ENCODE data around the gene IRGQ.
"Not testable (repeated sequence)": the region's sequence is repeated elsewhere in the genome, so short reads cannot be mapped to it uniquely, and the experiment has no call there.

IRGQ gene, protein sequence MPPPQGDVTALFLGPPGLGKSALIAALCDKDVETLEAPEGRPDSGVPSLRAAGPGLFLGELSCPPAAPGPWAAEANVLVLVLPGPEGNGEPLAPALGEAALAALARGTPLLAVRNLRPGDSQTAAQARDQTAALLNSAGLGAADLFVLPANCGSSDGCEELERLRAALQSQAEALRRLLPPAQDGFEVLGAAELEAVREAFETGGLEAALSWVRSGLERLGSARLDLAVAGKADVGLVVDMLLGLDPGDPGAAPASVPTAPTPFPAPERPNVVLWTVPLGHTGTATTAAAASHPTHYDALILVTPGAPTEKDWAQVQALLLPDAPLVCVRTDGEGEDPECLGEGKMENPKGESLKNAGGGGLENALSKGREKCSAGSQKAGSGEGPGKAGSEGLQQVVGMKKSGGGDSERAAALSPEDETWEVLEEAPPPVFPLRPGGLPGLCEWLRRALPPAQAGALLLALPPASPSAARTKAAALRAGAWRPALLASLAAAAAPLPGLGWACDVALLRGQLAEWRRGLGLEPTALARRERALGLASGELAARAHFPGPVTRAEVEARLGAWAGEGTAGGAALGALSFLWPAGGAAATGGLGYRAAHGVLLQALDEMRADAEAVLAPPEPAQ

DNA sequence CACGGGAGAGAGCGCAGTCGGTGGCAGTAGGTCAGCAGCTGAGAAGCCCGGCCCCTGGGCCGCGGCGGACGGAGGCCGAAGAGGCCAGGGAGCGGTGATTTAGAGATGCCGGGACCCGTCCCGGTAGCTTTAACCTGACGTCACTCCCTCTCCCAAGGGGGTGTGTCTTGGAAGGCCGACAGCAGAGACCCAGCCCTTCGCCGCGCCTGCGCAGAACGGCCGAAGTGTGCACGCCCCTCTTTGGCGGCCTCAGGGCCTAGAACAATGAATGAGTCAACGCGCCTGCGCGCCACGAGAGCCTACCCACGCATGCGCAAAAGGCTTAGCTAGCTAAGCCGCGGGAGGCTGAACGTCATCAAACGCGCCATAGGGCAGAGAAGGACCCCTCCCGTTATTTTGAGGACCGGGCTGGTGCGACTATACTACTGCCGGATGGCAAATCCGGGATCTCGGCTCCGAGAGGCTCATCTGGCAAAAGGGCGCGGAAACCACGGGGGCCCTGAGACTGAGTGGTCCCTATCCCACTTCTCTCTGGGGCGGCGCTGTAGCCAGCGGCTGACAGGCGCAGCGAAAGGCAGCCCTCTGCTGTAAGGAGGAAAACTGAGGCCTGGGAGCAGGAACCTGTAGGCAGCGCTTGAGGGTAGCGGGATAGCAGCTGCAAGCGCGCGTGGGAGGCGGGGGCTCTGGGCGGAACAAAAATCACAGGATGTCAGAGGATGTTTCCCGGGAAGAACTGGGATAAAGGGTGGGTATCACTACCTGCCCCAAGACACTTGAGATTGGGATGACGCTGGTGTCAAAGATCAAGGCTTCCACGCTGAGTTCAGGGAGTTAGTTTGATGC, at the start of gene IRGQ, which contains the start of gene ZNF576:
Gene IRGQ, minus strand, starts transcription at position 136 of the 843 bp plus-strand sequence. CDS start 796 bp downstream, outside the sequence.
Gene ZNF576, plus strand, starts transcription at position 597 of the 843 bp plus-strand sequence. CDS start 514 bp downstream, outside the sequence.
- peak; percentile 98 for DNase-seq (ENCODE audit: low read depth)

DNA sequence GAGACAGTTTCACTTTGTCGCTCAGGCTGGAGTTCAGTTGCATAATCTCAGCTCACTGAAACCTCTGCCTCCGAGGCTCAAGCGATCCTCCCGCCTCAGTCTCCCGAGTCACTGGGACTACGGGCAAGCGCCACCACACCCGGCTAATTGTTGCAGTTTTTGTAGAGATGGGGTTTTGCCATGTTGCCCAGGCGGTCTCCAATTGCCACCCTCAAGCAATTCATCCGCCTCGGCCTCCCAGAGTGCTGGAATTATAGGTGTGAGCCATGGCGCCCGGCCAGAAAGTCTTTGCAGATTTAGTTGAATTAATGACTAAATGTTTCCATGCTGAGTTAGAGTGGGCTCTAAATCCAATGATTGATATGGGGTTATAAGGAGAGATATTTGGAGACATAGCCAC, 48.2 kb upstream of the IRGQ start:
- no peak for DNase-seq (ENCODE audit: low read depth)

DNA sequence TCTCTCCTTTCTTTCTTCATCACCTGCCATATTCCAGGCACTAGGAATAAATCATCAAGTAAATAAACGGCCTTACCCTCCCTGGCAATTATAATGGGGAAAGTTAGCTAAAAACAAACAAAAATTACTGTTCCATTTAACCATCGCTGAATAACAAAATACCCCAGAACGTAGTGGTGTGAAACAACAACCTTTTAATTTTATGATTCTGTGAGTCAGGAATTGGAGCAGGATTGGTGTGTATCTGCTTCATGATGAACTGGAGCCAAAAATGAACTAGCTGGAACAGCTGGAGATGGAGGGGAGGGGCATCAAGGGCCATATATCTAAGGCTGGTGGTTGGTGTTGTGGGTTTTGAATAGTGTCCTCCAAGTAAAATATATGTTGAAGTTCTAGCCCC, 47.4 kb upstream of the IRGQ start:
- no peak for DNase-seq (ENCODE audit: low read depth)

DNA sequence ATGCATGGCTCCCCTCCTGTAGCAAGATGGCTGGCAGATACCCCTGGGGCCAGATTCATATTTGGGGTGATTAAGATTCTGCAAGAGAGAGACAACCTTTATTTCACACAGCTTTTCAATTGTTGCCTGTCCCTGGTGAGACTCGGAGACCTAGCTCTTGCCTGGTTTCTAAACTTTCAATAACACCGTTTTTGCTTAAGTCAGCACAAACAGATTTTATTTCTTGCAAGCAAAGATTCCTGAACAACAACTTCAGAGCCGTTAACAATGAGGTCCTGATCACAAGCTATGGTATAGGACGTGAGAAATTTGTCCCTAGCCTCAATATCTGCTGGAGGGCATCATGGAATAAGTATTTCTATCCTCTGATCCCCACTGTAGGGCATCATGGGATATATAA, 46.6 kb upstream of the IRGQ start:
- DNase-seq (ENCODE audit: low read depth), result no peak

DNA sequence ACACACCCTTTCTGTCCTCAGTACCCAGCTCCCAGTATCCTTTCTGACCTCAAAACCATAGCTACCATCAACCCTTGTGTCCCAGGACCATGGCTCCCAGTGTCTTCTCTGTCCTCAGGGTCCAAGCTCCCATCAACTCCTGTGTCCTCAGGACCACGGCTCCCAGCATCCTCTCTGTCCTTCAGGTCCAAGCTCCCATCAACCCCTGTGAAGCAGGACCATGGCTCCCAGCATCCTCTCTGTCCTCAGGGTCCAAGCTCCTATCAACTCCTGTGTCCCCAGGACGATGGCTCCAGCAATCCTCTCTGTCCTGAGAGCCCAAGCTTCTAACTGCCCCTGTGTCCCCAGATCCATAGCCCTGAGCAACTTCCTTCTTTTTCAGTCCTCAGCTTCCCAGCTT, 45.4 kb upstream of the IRGQ start:
- no peak for DNase-seq (ENCODE audit: low read depth)

DNA sequence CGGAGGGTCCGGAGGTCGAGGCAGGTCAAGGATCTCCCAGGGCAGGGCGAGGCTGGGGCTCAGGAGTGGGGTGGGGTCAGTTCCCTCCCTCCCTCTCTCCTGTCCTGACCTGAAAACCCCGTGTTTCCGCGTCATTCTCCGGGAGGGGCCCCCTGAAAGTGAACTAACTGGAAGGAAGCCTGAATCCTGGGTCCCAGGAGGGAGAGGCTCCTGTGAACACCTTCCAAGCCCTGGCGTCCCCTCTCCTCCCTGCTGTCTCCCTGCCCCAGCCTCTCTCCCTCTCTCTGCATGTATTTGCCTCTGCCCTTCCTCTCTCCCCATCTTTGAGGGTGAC, 44.5 kb upstream of the IRGQ start:
- DNase-seq (ENCODE audit: low read depth), result no peak

DNA sequence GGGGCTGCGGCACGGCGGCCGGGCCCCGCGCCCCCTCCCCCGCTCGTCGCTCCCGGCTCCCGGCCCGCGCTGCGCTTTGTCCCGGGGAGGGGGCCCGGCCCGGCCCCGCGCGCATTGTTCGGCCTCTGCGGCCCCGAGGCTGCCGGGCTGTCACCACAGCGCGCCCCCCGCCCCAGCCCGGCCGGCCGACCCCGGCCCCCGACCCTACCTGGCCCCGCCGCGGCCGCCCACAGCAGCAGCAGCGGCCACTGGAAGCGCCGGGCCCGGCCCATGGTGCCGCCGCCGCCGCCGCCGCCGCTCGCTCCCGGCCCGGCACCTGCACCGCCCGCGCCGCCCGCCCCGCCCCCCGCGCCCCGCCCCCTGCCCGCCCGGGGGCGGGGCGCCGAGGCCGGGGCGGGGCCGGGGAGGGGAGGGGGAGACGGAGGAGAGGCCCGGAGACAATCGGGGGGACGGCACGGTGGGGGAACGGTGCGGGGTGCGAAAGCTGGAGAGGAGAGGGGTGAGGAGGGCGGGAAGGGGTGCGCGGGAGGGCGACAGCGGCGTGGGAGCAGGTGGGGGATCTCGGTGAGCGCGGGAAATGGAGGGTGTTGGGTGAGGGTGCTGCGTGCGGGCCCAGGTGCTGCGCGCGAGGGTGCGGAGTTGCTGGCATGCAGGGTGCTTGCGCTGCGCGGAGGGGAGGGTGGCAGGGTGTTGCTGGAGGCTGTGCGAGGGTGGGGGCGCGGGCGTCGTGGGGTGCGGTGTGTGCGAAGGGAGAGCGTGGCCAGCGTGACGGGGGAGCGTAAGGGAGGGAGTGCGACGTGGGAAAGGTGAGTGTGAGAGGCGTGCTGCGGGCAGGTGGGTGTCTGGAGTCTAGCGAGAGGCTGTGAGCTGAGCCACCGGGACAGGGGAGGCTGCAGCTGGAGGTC, 43.8 kb upstream of the IRGQ start, which contains the start of gene CADM4:
Gene CADM4, minus strand, starts transcription at position 332 of the 905 bp plus-strand sequence. Its CDS starts 60 bp downstream, at position 272.
- DNase-seq (ENCODE audit: low read depth), result no peak

DNA sequence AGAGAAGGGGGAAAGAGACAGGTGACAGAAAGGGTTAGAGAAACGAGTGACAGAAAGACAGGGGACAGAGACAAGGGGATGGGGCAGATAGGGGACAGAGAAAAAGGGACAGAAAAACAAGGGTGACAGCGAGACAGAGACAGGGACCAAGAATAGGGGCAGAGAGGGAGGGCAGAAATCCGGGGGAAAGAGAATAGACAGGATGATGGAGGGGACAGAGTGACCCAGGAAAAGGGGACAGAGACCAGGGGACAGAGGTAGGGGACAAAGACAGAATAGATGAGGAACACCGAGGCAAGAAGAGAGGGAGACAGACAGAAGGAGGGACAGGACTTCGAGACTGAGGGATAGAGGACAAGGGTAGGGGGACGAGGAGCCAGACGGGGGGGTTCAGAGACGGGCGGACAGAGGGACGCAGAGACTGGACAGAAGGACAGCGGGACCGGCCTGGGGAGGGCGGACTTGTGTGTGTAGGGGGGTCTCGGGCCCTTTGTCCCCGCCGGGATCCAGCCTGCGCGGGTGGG, 43.1 kb upstream of the IRGQ start:
- DNase-seq (ENCODE audit: low read depth), result no peak

DNA sequence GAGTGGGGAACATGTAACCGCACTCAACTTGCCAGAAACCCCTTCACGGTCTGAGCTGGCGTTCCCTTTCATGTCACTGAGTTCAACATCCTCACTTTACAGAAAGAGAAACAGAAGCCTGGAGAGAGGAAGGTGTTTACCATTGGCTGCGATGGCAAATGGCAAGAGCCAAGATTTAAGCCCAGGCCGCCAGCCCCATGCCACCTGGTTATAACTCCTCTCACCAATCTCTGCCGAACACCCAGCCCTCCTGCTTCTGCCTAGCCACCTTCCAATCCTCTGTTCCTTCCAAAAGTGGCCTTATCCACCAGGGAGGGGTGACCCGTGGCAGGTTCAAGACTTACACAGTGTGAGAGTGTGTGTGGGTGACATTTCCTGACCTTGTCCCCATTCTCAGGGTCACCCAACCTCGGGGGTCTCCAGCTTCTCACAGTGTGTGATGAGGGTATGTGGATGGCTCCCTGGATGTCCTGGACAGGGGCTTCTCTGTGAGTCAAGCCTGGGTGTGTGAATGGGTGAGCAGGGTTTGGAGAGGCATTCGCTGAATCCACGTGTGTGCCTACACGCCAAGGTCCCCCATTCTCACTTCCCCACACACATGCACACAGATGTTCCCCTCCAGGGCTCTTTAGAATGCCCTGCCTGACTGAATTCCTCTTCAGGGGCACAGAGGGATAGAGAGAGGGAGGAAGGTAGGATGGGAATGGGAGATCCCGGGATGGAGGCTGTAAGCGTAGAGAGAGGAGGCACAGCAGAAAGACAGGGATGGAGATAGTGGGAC, 42.5 kb upstream of the IRGQ start:
- DNase-seq (ENCODE audit: low read depth), result no peak

DNA sequence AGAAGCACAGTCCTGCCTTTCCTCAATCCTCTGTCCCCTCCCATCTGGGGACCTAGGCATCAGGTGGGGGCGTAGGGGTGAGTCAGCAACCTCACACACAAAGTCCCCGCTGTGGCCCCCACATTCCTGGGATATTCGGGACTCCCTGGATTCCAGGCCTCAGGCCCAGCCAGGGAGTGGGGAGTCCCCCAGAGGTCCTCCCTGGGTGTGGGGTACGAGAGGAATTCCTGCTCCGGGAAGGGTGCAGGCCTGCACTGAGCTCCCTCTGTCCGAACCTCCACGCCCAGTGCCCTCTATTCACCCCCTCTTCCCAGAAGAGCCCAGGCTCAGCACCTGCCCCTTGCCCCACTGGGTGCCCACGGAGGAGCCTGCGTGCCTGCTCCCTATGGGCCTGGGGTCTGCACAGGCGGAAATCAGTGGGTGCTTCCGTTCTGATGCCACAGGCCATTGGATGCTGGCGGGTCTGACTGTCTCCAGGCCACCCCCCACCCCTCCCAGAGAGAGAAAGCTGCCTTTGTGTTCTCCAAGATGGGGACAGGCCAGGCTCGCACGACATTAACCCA, 40.3 kb upstream of the IRGQ start:
- DNase-seq (ENCODE audit: low read depth), result no peak

DNA sequence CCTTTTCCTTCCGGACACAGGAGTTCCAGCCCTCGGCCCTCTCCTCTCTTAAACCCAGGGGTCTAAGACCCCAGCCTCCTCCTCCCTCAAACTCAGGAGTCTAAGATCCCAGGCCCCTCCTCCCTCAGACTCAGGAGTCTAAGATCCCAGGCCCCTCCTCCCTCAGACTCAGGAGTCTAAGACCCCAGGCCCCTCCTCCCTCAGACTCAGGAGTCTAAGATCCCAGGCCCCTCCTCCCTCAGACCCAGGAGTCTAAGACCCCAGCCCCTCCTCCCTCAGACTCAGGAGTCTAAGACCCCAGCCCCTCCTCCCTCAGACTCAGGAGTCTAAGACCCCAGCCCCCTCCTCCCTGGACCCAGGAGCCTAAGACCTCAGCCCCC, 39.6 kb upstream of the IRGQ start:
- not testable (repeated sequence) for DNase-seq (ENCODE audit: low read depth)

DNA sequence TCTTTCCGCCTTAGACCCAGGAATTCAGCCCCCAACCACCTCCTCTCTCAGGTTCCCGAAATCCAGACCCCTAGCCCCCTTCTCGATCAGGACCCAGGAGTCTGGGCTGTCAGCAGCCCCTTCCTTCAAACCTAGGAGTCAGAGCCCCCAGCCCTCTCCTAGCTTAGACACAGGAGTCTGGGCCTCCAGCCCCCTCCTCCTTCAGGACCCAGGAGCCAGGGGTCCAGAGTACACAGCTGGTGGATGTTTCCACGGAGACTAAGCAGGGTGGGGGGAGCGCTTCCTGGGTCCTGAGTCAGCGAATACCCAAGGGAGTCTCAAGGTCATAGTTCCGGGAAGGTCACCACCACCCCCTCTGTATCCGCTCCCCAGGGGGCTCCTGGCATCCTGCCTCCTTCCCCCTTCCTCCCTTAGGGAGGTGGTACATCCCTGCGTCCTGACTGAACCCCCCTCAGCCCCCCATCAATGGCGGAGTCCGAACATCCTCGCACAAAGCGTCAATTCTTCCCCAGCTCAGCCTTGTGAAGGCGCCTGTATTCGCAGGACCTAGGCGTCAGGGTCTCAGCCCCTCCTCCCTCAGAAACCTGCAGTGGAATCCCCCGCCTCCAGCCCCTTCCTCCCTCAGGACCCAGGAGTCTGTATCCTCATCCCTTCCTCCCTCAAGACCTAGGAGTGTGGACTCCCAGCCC, 39.1 kb upstream of the IRGQ start:
- DNase-seq (ENCODE audit: low read depth), result no peak

DNA sequence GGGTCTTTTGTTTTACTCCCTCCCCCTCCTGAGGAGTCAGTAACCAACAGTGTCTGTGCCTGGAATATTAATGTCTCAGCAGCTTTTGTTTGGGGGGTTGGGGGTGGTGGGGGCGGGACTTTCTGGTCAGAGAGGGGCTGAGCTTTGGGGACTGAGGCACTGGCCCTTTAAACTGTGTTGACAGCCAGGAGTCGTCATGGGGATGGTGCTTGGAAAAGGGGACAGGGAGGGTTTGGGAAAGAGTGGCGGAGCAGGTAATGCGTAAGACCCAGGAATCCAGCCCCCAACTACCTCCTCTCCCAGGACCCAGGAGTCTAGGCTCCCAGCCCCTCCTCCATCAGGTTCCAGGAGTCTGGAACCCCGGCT, 38.6 kb upstream of the IRGQ start:
- DNase-seq (ENCODE audit: low read depth), result no peak

DNA sequence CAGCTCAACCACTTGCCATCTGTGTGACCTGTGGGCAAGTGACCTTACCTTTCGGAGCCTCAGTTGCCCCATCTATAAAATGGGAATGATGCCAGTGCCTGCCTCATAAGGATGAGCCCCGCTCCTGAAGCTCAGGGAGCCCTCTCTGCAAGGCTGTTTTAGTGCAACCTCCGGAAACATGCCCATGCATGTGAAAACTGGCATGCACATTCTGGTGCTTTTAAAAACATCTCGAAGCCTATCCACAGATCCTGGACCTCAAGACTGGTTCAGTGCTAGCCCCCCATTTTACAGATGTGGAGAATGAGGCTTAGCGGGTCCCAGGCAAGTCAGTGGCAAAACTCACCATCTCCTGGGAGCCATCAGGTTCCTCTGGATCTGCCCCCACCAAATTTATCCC, 38.1 kb upstream of the IRGQ start:
- no peak for DNase-seq (ENCODE audit: low read depth)

DNA sequence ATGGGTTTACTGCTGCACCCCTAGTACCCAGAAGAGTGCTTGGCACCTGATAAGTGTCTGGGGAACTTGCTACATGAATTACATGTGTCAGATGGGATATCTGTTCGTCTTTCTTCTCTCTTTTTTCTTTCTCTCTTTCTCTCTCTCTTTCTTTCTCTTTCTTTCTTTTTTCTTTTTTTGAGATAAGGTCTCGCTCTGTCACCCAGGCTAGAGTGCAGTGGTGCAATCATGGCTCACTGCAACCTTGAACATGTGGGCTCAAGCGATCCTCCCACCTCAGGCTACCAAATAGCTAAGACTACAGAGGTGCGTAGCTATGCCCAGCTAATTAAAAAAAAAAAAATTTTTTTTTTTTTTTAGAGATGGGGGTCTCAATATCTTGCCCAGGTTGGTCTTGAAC, 37.6 kb upstream of the IRGQ start:
- no peak for DNase-seq (ENCODE audit: low read depth)

DNA sequence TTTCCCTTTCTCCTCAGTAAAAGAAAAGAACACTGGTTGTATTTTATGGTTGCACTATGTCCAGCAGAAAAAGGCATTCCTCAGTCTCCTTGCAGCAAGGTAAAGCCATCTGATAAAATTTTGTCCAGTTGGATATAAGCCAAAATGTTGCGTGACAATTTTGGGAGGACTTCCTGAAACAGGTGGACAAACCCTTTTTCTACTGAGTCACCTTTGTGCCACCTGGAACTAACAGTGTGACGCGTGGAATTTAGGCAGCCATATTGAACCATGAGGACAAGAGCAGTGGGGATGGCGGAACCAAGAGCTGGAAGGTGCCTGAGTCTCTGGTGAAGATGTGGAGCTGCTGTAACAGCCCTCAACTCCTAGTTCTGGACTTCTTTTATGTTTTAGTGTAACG, 35.6 kb upstream of the IRGQ start:
- no peak for DNase-seq (ENCODE audit: low read depth)

DNA sequence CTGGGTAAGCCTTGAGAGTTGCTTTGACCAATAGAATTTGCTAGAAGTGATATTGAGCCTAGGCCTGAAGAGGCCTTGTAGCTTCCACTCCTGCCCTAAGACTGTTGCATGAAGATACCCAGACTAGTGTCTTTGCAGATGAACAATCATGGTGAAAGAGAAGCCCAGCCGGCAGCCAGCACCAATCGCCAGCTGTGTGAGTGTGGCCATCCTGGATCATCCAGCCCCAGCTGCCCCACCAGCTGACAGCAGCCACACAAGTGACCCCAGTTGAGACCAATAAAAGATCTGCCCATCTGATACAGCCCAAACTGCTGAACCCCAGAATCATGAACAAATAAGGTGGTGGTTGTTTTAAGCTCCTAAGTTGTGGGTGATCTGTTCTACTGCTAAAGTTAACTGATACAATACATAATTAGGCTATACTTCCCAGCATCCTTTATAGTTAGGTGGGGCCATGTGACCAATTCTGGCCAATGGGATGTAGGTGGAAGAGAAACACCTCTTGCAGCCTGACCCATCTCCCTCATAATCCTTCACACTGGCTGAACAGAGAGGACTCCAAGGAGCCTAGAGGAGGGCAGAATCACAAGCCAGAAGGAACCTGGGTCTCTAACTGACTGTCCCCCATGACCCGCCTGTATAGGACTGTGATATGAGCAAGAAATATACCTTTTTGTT, 32.9 kb upstream of the IRGQ start:
- no peak for DNase-seq (ENCODE audit: low read depth)

DNA sequence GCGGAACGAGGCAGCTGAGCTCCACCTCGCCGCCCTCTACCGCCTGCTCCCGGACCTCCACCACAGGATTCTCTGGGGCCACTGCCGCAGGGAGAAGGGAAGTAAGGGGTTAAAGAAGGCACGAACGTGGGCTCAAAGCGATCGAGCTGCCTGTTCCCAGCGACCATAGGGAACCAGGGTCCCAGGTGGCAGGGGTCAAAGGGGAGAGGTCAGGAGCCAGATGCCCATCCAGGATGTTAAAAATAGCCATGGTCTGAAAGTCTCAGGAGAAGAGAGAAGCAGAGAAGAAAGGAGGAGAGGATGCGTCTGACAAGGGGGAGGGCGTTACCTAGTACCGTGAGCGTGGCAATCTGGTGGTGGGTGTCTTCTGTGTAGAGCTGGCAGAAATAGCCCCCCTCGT, 30.9 kb upstream of the IRGQ start:
- no peak for DNase-seq (ENCODE audit: low read depth)

DNA sequence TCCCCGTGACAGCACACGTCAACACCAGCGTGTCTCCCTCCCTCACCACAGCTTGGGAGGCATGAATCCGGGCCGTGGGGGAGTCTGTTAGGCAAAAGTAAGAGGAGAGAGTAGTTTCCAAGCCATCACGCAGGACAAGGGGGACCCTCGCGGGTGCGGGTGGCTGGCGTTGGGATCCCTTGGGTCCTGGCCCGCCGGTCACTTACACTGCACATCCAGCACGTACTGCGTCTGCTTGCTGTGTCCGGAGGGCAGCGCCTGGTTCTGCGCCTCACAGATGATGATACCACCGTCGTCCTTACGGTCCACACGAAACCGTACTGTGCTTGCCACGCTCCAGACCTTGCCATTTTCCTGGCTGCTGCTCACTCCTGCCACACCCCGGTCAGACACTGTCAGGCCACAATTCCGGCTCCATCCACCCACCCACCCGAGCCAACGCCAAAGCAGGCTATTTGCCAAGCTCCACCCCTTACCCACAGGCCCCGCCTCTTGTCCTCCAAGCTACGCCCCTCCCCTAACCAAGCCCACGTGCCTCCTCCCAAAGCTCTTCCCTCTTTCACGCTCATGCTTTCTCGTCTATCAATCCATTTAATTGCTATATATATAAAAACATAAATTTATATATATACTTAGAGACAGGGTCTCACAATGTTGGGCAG, 30.1 kb upstream of the IRGQ start:
- DNase-seq (ENCODE audit: low read depth), result peak; percentile 88
